Measurements from ENCODE around the gene CDT1.
"Not testable (repeated sequence)": the region's sequence is repeated elsewhere in the genome, so short reads cannot be mapped to it uniquely, and the experiment has no call there.

CDT1 gene

GRCh38 chr16:88816736-88817535 is 13.3 kb downstream of the CDT1 start:
- no peak for DNase-seq (ENCODE audit: low read depth in 2 of 2)

GRCh38 chr16:88817785-88818574 is 14.4 kb downstream of the CDT1 start:
- DNase-seq (ENCODE audit: low read depth in 2 of 2): no peak

- no peak for DNase-seq (ENCODE audit: low read depth in 2 of 2)
Observed at GRCh38 chr16:88818575-88818874, 14.9 kb downstream of the CDT1 start.

- DNase-seq (ENCODE audit: low read depth in 2 of 2): no peak
Observed at GRCh38 chr16:88819126-88819525, 15.5 kb downstream of the CDT1 start.

GRCh38 chr16:88820385-88821025 is 16.9 kb downstream of the CDT1 start:
- no peak for DNase-seq (ENCODE audit: low read depth in 2 of 2)

- DNase-seq (ENCODE audit: low read depth in 2 of 2): no peak
Observed at GRCh38 chr16:88821168-88821850, 17.7 kb downstream of the CDT1 start.

GRCh38 chr16:88822281-88823040 is 18.9 kb downstream of the CDT1 start:
- DNase-seq (ENCODE audit: low read depth in 2 of 2): no peak

- not testable (repeated sequence) for DNase-seq (ENCODE audit: low read depth in 2 of 2)
Observed at GRCh38 chr16:88823646-88824045, 20.1 kb downstream of the CDT1 start.

- DNase-seq (ENCODE audit: low read depth in 2 of 2): no peak
Observed at GRCh38 chr16:88824256-88825077, 20.9 kb downstream of the CDT1 start.

GRCh38 chr16:88825146-88825545 is 21.6 kb downstream of the CDT1 start:
- no peak for DNase-seq (ENCODE audit: low read depth in 2 of 2)

- DNase-seq (ENCODE audit: low read depth in 2 of 2): no peak
Observed at GRCh38 chr16:88826070-88826840, 22.7 kb downstream of the CDT1 start.

GRCh38 chr16:88827727-88828126 is 24.1 kb downstream of the CDT1 start:
- no peak for DNase-seq (ENCODE audit: low read depth in 2 of 2)

- no peak for DNase-seq (ENCODE audit: low read depth in 2 of 2)
Observed at GRCh38 chr16:88828711-88829110, 25.1 kb downstream of the CDT1 start.

- no peak for DNase-seq (ENCODE audit: low read depth in 2 of 2)
Observed at GRCh38 chr16:88830258-88830657, 26.7 kb downstream of the CDT1 start.

GRCh38 chr16:88830783-88831182 is 27.2 kb downstream of the CDT1 start:
- DNase-seq (ENCODE audit: low read depth in 2 of 2): no peak

GRCh38 chr16:88831838-88832237 is 28.2 kb downstream of the CDT1 start:
- no peak for DNase-seq (ENCODE audit: low read depth in 2 of 2)

GRCh38 chr16:88833086-88833485 is 29.5 kb downstream of the CDT1 start:
- no peak for DNase-seq (ENCODE audit: low read depth in 2 of 2)

GRCh38 chr16:88834670-88835069 is 31.1 kb downstream of the CDT1 start:
- DNase-seq (ENCODE audit: low read depth in 2 of 2): no peak

GRCh38 chr16:88835383-88835782 is 31.8 kb downstream of the CDT1 start:
- DNase-seq (ENCODE audit: low read depth in 2 of 2): no peak

GRCh38 chr16:88835818-88836217 is 32.2 kb downstream of the CDT1 start:
- DNase-seq (ENCODE audit: low read depth in 2 of 2): no peak

Measured in stimulated activated CD4-positive, alpha-beta T cell treated with anti-CD3 and anti-CD28 coated beads, Interleukin-12 subunit alpha, Interleukin-12 subunit beta, amount 100 ng/mL, for 24 hours (primary cell).